Mesendoderm (in vitro differentiated cells): ENCODE measurements around the gene DCAF12.

Experiments used
- DNase-seq: peaks from one replicate; pipeline ENCODE4 v3.0.0; 2013
- H2AK5ac ChIP-seq: 2 replicates; pipeline ENCODE4 v1.6.1; 2013; ENCODE audit warnings: low read length, inconsistent platforms
- H2BK120ac ChIP-seq: 2 replicates; pipeline ENCODE4 v1.6.1; 2013; ENCODE audit warnings: low read depth, mild to moderate bottlenecking, low read length, moderate library complexity, mixed read lengths
- H2BK15ac ChIP-seq: replicated peaks from 2 replicates; pipeline ENCODE4 v1.6.1; 2013; ENCODE audit warnings: low read depth, mild to moderate bottlenecking, moderate library complexity
- H2BK5ac ChIP-seq: 2 replicates; pipeline ENCODE4 v1.6.1; 2013; ENCODE audit warnings: low read length, inconsistent platforms
- H3K18ac ChIP-seq: 2 replicates; pipeline ENCODE4 v1.6.1; 2013; ENCODE audit warnings: mild to moderate bottlenecking, low read length, mixed read lengths
- H3K23ac ChIP-seq: one replicate; pipeline ENCODE4 v1.6.1; 2013; ENCODE audit warnings: low read length
- H3K27ac ChIP-seq: 2 replicates; pipeline ENCODE4 v1.5.1; 2013; ENCODE audit warnings: low read depth, mild to moderate bottlenecking, inconsistent platforms, low read length, moderate library complexity
- H3K27me3 ChIP-seq: 2 replicates; pipeline ENCODE4 v1.6.1; 2013; ENCODE audit warnings: low read length, control low read depth, mild to moderate bottlenecking, inconsistent platforms; ENCODE audit not compliant: insufficient read depth, poor library complexity
- H3K36me3 ChIP-seq: 2 replicates; pipeline ENCODE4 v1.6.1; 2013; ENCODE audit warnings: low read length, inconsistent platforms; ENCODE audit not compliant: control insufficient read depth, insufficient read depth
- H3K4ac ChIP-seq: one replicate; pipeline ENCODE4 v1.6.1; 2013; ENCODE audit warnings: low read depth, mild to moderate bottlenecking, low read length, moderate library complexity
- H3K4me1 ChIP-seq: 2 replicates; pipeline ENCODE4 v1.6.1; 2013; ENCODE audit warnings: low read depth, low read length, inconsistent platforms; ENCODE audit not compliant: control insufficient read depth
- H3K4me2 ChIP-seq: 2 replicates; pipeline ENCODE4 v1.6.1; 2013; ENCODE audit warnings: low read length
- H3K4me3 ChIP-seq: 2 replicates; pipeline ENCODE4 v1.5.1; 2013; ENCODE audit warnings: mild to moderate bottlenecking, low read length
- H3K56ac ChIP-seq: one replicate; pipeline ENCODE4 v1.6.1; 2013; ENCODE audit warnings: low read length
- H3K79me1 ChIP-seq: 2 replicates; pipeline ENCODE4 v1.6.1; 2013; ENCODE audit warnings: low read length, inconsistent platforms
- H3K79me2 ChIP-seq: 2 replicates; pipeline ENCODE4 v1.6.1; 2013; ENCODE audit warnings: mild to moderate bottlenecking, low read length; ENCODE audit not compliant: control insufficient read depth, insufficient read depth
- H3K9ac ChIP-seq: 2 replicates; pipeline ENCODE4 v1.6.1; 2013; ENCODE audit warnings: low read length, inconsistent platforms
- H4K5ac ChIP-seq: one replicate; pipeline ENCODE4 v1.6.1; 2013; ENCODE audit warnings: low read length
- H4K8ac ChIP-seq: one replicate; pipeline ENCODE4 v1.6.1; 2013; ENCODE audit warnings: low read depth, mild to moderate bottlenecking, control low read depth, low read length, moderate library complexity
- WGBS: extraction: QIAGEN DNeasy Blood & Tissue Kit; methylation state at CpG from one replicate; pipeline ENCODE4 v1.1.7; 2013; ENCODE audit warnings: low lambda C conversion rate, missing lambda C conversion rate; ENCODE audit not compliant: insufficient coverage; ENCODE audit errors: extremely low coverage; 5-methylcytosine and 5-hydroxymethylcytosine counted together

DCAF12 gene

DNA sequence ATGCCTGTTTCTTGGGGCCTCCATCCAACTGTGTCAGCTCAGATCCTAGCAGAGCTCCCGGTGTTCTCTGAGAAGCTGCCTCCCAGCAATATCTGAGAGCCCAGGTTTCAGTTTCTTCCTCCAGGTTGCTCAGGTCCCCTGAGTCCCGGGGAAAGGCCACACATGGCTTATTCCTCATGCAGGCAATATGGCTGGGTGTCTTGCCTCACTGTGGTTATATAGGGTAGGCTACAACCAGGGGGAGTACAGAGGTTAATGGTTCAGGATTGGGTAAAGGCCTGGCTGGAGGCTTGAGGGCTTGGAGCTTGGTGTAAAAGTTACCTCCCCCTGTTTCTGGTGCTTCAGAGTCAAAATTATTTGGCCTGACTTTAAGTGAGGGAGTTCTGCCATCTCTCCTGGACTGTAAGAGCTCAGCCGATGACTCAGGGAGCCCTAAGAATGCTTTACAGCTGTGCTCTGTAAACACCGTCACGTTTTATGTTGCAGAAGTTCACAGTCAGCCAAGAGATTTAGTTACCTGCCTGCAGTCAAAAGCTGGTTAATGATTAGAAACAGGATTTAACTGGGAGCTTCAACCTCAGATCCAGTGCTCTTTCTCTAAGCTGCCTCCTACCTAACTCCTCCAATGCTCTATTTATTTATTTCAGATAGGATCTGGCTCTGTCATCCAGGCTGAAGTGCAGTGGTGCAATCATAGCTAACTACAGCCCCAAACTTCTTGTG lies 53.5 kb downstream of the DCAF12 start:
- peak overlapping the region; percentile 35 for H3K27ac ChIP-seq

DNA sequence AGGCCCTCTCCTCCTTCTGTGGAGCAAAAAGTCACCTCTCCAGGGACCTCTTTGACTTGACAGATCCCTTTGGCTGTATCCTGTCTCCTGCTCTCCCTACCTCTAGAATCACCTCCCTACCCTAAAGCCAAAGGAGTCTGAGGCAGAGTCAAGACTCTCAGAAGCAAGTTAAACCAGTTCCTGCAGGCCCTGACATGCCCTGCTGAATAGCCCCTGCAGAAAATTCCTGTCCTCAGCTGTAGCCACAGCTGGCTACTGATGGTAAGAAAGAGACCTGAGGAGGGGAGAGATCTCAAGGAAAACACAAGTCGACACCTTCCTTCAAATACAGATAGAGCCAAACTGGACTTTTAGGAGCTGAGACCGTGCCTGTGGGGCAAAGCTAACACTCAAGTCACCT lies 54.1 kb downstream of the DCAF12 start:
- H3K4me2 ChIP-seq, result no peak overlapping the region
- H4K8ac ChIP-seq, result no peak overlapping the region
- H3K36me3 ChIP-seq, result no peaks in the 10 kb centered on the region
- H2BK120ac ChIP-seq, result no peak overlapping the region
- WGBS, result no CpG with 5 or more reads among the region's 2 CpGs
- peaks cover 6% of the 10 kb centered on the region for H3K4me1 ChIP-seq
- no peak overlapping the region for H3K4ac ChIP-seq
- no peak overlapping the region for H2BK15ac ChIP-seq
- H3K27ac ChIP-seq, result peak overlapping the region; percentile 35
- H3K4me3 ChIP-seq, result no peak overlapping the region
- H2BK5ac ChIP-seq, result peak overlapping the region; percentile 17
- no peak overlapping the region for H3K23ac ChIP-seq
- H4K5ac ChIP-seq, result no peak overlapping the region
- H3K27me3 ChIP-seq, result no peaks in the 10 kb centered on the region
- no peaks in the 10 kb centered on the region for H3K79me1 ChIP-seq
- peak overlapping the region; percentile 22 for H3K9ac ChIP-seq
- H3K56ac ChIP-seq, result peak overlapping the region; percentile 76
- DNase-seq, result peak; percentile 77
- no peak overlapping the region for H3K18ac ChIP-seq
- no peak overlapping the region for H2AK5ac ChIP-seq
- no peaks in the 10 kb centered on the region for H3K79me2 ChIP-seq

More for the DNA sequence above, 53.5 kb downstream of the DCAF12 start:
- WGBS, result no CpG with 5 or more reads among the region's 5 CpGs
- H3K79me2 ChIP-seq, result no peaks in the 10 kb centered on the region
- H3K4me3 ChIP-seq, result no peak overlapping the region
- H3K4me2 ChIP-seq, result no peak overlapping the region
- H4K5ac ChIP-seq, result no peak overlapping the region
- no peaks in the 10 kb centered on the region for H3K79me1 ChIP-seq
- H3K56ac ChIP-seq, result peak overlapping the region; percentile 76
- no peak overlapping the region for H3K23ac ChIP-seq
- peak overlapping the region; percentile 22 for H3K9ac ChIP-seq
- no peak overlapping the region for H2BK15ac ChIP-seq
- no peak overlapping the region for H2BK120ac ChIP-seq
- H3K27me3 ChIP-seq, result no peaks in the 10 kb centered on the region
- no peak overlapping the region for H4K8ac ChIP-seq
- no peak overlapping the region for H3K18ac ChIP-seq
- H2AK5ac ChIP-seq, result no peak overlapping the region
- peak; percentile 64 for DNase-seq
- H2BK5ac ChIP-seq, result peak overlapping the region; percentile 17
- H3K4ac ChIP-seq, result peak overlapping the region; percentile 46
- peaks cover 6% of the 10 kb centered on the region for H3K4me1 ChIP-seq
- no peaks in the 10 kb centered on the region for H3K36me3 ChIP-seq

DNA sequence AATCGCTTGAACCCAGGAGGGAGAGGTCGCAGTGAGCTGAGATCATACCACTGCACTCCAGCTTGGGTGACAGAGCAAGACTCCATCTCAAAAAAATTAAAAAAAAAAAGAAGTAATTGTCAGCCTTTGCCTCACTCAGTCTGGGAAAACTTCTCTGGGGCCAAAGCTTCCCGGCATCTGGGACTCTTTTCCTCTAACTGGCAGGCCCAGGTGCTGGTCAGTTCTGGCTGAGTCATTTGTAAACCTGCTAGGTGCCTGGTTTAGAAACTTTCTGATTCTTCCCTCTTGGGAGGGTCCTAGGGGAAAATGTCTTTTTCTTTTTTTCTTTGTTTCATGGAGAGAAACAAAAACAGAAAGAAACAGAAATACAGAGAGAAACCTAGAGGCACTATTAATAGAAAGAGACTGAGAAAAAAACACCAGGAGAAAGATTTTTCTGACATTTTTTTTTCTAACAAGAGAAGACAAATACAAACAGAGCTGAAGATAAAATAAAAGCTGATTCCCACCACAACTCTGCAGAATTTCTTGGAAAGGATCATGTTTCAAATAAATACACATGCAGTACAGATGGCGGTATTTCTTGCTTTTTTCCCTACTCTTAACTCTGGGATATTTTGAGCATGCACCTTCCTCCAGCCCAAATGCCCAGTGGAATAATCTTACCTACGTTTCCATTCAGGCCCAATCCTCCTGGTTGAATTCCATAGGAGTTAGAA lies 55.7 kb downstream of the DCAF12 start:
- H3K23ac ChIP-seq, result no peak overlapping the region
- no peak overlapping the region for H2BK15ac ChIP-seq
- no peak overlapping the region for H3K4me3 ChIP-seq
- no peak overlapping the region for H3K27ac ChIP-seq
- no peaks in the 10 kb centered on the region for H3K79me2 ChIP-seq
- H3K9ac ChIP-seq, result no peak overlapping the region
- peaks cover 6% of the 10 kb centered on the region for H3K4me1 ChIP-seq
- no peak for DNase-seq
- no peak overlapping the region for H3K18ac ChIP-seq
- no peaks in the 10 kb centered on the region for H3K27me3 ChIP-seq
- no peaks in the 10 kb centered on the region for H3K36me3 ChIP-seq
- no peak overlapping the region for H4K8ac ChIP-seq
- no CpG with 5 or more reads among the region's 5 CpGs for WGBS
- no peak overlapping the region for H2BK5ac ChIP-seq
- H3K79me1 ChIP-seq, result no peaks in the 10 kb centered on the region
- no peak overlapping the region for H3K4ac ChIP-seq
- H4K5ac ChIP-seq, result no peak overlapping the region
- no peak overlapping the region for H3K56ac ChIP-seq
- H2AK5ac ChIP-seq, result no peak overlapping the region
- H3K4me2 ChIP-seq, result no peak overlapping the region
- no peak overlapping the region for H2BK120ac ChIP-seq

DNA sequence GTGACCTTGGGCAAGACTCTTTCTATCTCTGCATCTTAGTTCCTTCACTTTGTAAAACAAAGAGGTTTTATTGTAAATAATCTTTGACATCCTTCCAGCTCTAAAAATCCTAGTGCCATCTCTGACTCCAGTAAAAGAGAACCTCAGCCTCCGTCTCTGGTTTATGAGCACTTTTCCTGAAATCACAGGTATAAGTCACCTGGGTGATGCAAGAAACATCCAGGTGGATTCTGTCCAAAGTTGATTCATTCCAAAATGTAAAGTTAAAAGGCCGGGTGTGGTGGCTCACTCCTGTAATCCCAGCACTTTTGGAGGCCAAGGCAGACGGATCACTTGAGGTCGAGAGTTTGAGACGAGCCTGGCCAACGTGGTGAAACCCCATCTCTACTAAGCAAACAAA lies 56.7 kb downstream of the DCAF12 start:
- no CpG with 5 or more reads among the region's 6 CpGs for WGBS
- Histone ChIP-seq H4K5ac (no peak overlapping the region), H3K23ac (no peak overlapping the region), H3K27ac (no peak overlapping the region), H3K56ac (no peak overlapping the region), H3K4ac (no peak overlapping the region), H2AK5ac (no peak overlapping the region), H3K4me1 (peaks cover 6% of the 10 kb centered on the region), H3K79me1 (no peaks in the 10 kb centered on the region), H3K4me3 (no peak overlapping the region), H2BK15ac (no peak overlapping the region), H3K36me3 (no peaks in the 10 kb centered on the region), H4K8ac (no peak overlapping the region), H3K79me2 (no peaks in the 10 kb centered on the region), H3K9ac (no peak overlapping the region), H3K18ac (no peak overlapping the region), H3K4me2 (no peak overlapping the region), H2BK120ac (no peak overlapping the region), H2BK5ac (no peak overlapping the region), H3K27me3 (no peaks in the 10 kb centered on the region)
- no peak for DNase-seq

DNA sequence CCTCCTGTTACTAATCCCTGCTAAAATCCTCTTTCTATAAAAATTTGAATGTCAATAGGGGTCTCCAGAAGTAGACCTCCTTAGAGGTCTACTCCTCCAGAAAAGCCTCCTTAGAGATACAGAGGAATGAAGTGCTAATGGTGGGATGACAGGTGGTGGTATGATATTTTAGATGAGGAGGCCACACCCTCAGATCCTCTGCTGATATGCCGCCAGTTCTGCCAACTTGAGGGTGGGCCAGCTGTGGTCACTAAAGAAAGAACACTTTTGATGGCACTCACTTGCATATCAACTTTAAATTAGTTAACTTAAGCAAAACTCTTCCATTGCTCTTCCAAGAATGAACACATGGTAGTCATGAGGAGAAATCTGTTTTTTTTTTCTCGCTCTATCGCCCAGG lies 61.0 kb downstream of the DCAF12 start:
- no peak overlapping the region for H2AK5ac ChIP-seq

More for the DNA sequence above, 61.0 kb downstream of the DCAF12 start:
- Histone ChIP-seq H4K8ac (no peak overlapping the region), H3K27me3 (no peaks in the 10 kb centered on the region), H3K4me1 (no peaks in the 10 kb centered on the region), H3K4me3 (no peak overlapping the region), H3K27ac (no peak overlapping the region), H2BK15ac (no peak overlapping the region), H4K5ac (no peak overlapping the region), H3K36me3 (no peaks in the 10 kb centered on the region), H3K9ac (no peak overlapping the region), H3K23ac (no peak overlapping the region), H3K79me2 (no peaks in the 10 kb centered on the region), H2BK5ac (no peak overlapping the region), H3K56ac (no peak overlapping the region), H3K4ac (no peak overlapping the region), H3K79me1 (no peaks in the 10 kb centered on the region), H2BK120ac (no peak overlapping the region), H3K18ac (no peak overlapping the region), H3K4me2 (no peak overlapping the region)
- DNase-seq, result no peak
- no CpG with 5 or more reads among the region's 3 CpGs for WGBS
